ENCODE data around the gene FYB1. TPM values are rescaled to one million over a fixed set of nuclear protein-coding genes. Genes with fewer than 3 reads are reported as not detected.

Gene FYB1
- total and polyA plus RNA-seq, 2 of the 8 experiments (the other 6 are each of a cell fraction or from before 2014, with no cell fraction given), result not detected

- TF ChIP-seq SUZ12 (IDR thresholded peaks at IDR 0.05; ENCODE audit: low read length), result no peak
Observed at GRCh38 chr5:39202597-39203274, 16.6 kb downstream of the FYB1 start (continued).

Measured in H1 (cell line).